Endothelial cell of umbilical vein (primary cell): Measurements from ENCODE around the gene CD44. TPM values are rescaled to one million over a fixed set of nuclear protein-coding genes. Genes with fewer than 3 reads are reported as not detected.

ENCODE experiments used
- BruUV-seq: library from RNA; stranded (reverse); fragments of 400-500 nt; replicated peaks from 2 replicates; lab custom pipeline; 2021; lab: Mats Ljungman, UMichigan
- CTCF ChIA-PET: fragments of 300-600, 350-600 bp; sonication (Branson Sonifier 250); formaldehyde crosslinking; loops from one replicate; lab custom pipeline; 2021; ENCODE audit warnings: antibody characterized with exemption, inconsistent platforms; lab: Charles Lee
- POLR2A ChIA-PET: fragments of 300-600, 350-600 bp; sonication (Branson Sonifier 250); formaldehyde crosslinking; loops from one replicate; lab custom pipeline; 2021; ENCODE audit warnings: antibody characterized with exemption, inconsistent platforms; lab: Charles Lee
- DNase-seq: peaks from one replicate; pipeline ENCODE4 v3.0.0-alpha.2; 2011; ENCODE audit warnings: low read depth, low spot score
- FAIRE-seq: peaks from 2 replicates; lab custom pipeline; 2011; peaks lifted over from hg19 to GRCh38; lab: Jason Lieb, UNC
- H2AFZ ChIP-seq: 2 replicates; pipeline ENCODE4 v1.6.0; 2012; ENCODE audit warnings: low read depth, low read length, control low read depth, inconsistent platforms
- H3K27ac ChIP-seq: 2 replicates; pipeline ENCODE4 v1.5.1; 2011; ENCODE audit warnings: low read depth, mild to moderate bottlenecking, control low read depth, low read length, moderate library complexity; ENCODE audit not compliant: insufficient read depth
- H3K27me3 ChIP-seq, 2 experiments: 2 replicates each; pipeline versions ENCODE4 v1.6.0 to v1.6.1; 2011; ENCODE audit warnings: low read length in 2 of 2, mixed read lengths in 1 of 2; ENCODE audit not compliant: control insufficient read depth in 2 of 2, insufficient read depth in 2 of 2
- H3K36me3 ChIP-seq, 2 experiments: 2 replicates in 1 of 2; 3 replicates in 1 of 2; pipeline ENCODE4 v1.5.1; 2011; ENCODE audit warnings: low read length in 2 of 2, mild to moderate bottlenecking in 1 of 2, moderate library complexity in 1 of 2; ENCODE audit not compliant: control insufficient read depth in 2 of 2, insufficient read depth in 2 of 2; ENCODE audit errors: extremely low read depth in 1 of 2
- H3K4me1 ChIP-seq: 3 replicates; pipeline ENCODE4 v1.5.1; 2011; ENCODE audit warnings: mild to moderate bottlenecking, low read length; ENCODE audit not compliant: control insufficient read depth, insufficient read depth; ENCODE audit errors: extremely low read depth
- H3K4me2 ChIP-seq: 2 replicates; pipeline ENCODE4 v1.6.1; 2011; ENCODE audit warnings: low read length, control low read depth, mixed read lengths; ENCODE audit not compliant: insufficient read depth
- H3K4me3 ChIP-seq, 3 experiments: fragments of 200-600 bp in 1 of 3; sonication (generic), shearing (Covaris generic) in 1 of 3; replicated peaks in 1 of 3; 2 replicates each; pipeline ENCODE4 v1.5.1; 2011 to 2016; ENCODE audit warnings: control low read depth in 3 of 3, low read length in 3 of 3, mild to moderate bottlenecking in 2 of 3, inconsistent platforms in 1 of 3, low read depth in 1 of 3, moderate library complexity in 1 of 3; ENCODE audit not compliant: insufficient read depth in 1 of 3
- H3K79me2 ChIP-seq: 2 replicates; pipeline ENCODE4 v1.6.0; 2012; ENCODE audit warnings: low read length, inconsistent platforms; ENCODE audit not compliant: control insufficient read depth, insufficient read depth
- H3K9ac ChIP-seq: replicated peaks from 2 replicates; pipeline ENCODE3; 2011; ENCODE audit warnings: low read length, control low read depth; ENCODE audit not compliant: insufficient read depth; ENCODE audit errors: extremely low read depth
- H3K9me1 ChIP-seq: replicated peaks from 3 replicates; pipeline ENCODE4 v1.6.0; 2011; ENCODE audit warnings: mild to moderate bottlenecking, low read length; ENCODE audit not compliant: control insufficient read depth, insufficient read depth; ENCODE audit errors: extremely low read depth
- H3K9me3 ChIP-seq: replicated peaks from 2 replicates; pipeline ENCODE4 v1.5.1; 2012; ENCODE audit warnings: low read length, inconsistent platforms; ENCODE audit not compliant: control insufficient read depth, insufficient read depth
- H4K20me1 ChIP-seq: replicated peaks from 2 replicates; pipeline ENCODE3; 2011; ENCODE audit warnings: mild to moderate bottlenecking, low read length; ENCODE audit not compliant: control insufficient read depth, insufficient read depth; ENCODE audit errors: extremely low read depth
- EZH2 ChIP-seq: IDR thresholded peaks from 2 replicates; pipeline ENCODE4 v1.6.1; 2012; ENCODE audit warnings: borderline replicate concordance, low read depth, mild to moderate bottlenecking, moderate library complexity, low read length, inconsistent platforms; ENCODE audit not compliant: severe bottlenecking
- FOS ChIP-seq: IDR thresholded peaks from 2 replicates; pipeline ENCODE4 v1.6.1; 2011; ENCODE audit warnings: mild to moderate bottlenecking, low read length, moderate library complexity, borderline replicate concordance; ENCODE audit not compliant: insufficient read depth
- GATA2 ChIP-seq: IDR thresholded peaks from 2 replicates; pipeline ENCODE4 v1.7.0; 2011; ENCODE audit warnings: low read depth, mild to moderate bottlenecking, moderate library complexity, mixed read lengths, low read length; ENCODE audit not compliant: insufficient read length, insufficient read depth
- JUN ChIP-seq: IDR thresholded peaks from 2 replicates; pipeline ENCODE4 v1.6.1; 2011; ENCODE audit warnings: borderline replicate concordance, low read depth; ENCODE audit not compliant: insufficient read length, insufficient read depth
- MYC ChIP-seq: IDR thresholded peaks from one replicate; pipeline ENCODE4 v1.6.1; 2011; ENCODE audit warnings: mild to moderate bottlenecking, low read depth, low read length
- POLR2A ChIP-seq: IDR thresholded peaks from 2 replicates; pipeline ENCODE4 v1.6.1; 2012; ENCODE audit warnings: low read depth, mild to moderate bottlenecking, control low read depth, low read length
- POLR2AphosphoS5 ChIP-seq: IDR thresholded peaks from 2 replicates; pipeline ENCODE4 v1.6.1; 2012; ENCODE audit warnings: low read depth, mild to moderate bottlenecking, control low read depth, low read length, moderate library complexity; ENCODE audit not compliant: insufficient read depth
- dilution Hi-C: fragments of 300-500 bp; cut with MboI; formaldehyde crosslinking; loops from one replicate; pipeline ENCODE4 v1.15.0; 2019; ENCODE audit warnings: low sequenced_read_pairs; ENCODE audit not compliant: extremely low pct_ligation_motif_present
- intact Hi-C: fragments of 100-400 bp; cut with micrococcal nuclease; formaldehyde crosslinking; loops from one replicate; pipeline ENCODE4 v1.10.0; 2022
- polyA plus RNA-seq, 4 experiments: library from polyadenylated mRNA; depleted of rRNA in 3 of 4; stranded (reverse) in 3 of 4; unstranded in 1 of 4; fragments of >200 nt; gene quantifications; 2 replicates each; pipeline versions ENCODE4 v1.2.1 to v1.2.3, GENCODE V29; 2011 to 2012; ENCODE audit warnings: missing spikeins in 1 of 4
- total RNA-seq: library from RNA; stranded (reverse); gene quantifications from 2 replicates; pipeline ENCODE4 v1.2.3, GENCODE V29; 2021
- TF ChIP-seq, protein P1 (sequence below), 2 donors: IDR thresholded peaks; 1 replicate in 1 of 2; 2 replicates in 1 of 2; pipeline ENCODE4 v1.5.1; 2011; ENCODE audit warnings: low read length in 2 of 2, mild to moderate bottlenecking in 2 of 2, moderate library complexity in 2 of 2, control low read depth in 1 of 2, inconsistent platforms in 1 of 2, low read depth in 1 of 2; ENCODE audit not compliant: insufficient read depth in 1 of 2; ENCODE audit errors: extremely low read depth in 1 of 2
- TF ChIP-seq, protein P2 (sequence below): IDR thresholded peaks from 2 replicates; pipeline ENCODE4 v1.6.1; 2011; ENCODE audit not compliant: insufficient read depth, insufficient read length

CD44 gene
- total and polyA plus RNA-seq, 2 donors (not counting 3 experiments of a cell fraction or from before 2014, with no cell fraction given) = 25.5 to 26.3 TPM

DNA sequence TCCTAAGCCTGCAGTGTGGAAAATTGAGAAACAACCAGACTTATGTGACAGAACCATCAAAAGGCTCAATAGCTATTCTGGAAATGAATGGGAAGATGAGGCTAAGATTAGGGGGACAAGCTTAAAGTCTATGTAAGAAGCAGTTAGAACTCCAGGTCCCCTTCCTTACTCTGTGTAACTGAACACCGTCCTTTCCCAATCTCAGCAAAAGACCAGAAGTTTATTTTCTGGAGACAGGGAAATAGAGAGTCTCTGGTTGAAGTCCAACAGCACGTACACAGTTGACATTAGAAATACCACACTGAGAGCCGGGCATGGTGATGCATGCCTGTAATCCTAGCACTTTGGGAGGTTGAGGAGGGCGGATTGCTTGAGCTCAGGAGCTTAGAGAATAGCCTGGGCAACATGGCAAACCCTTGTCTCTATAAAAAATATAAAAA is 93.9 kb downstream of the CD44 start:
- no peaks in the 10 kb centered on the region for H3K79me2 ChIP-seq
- no peak overlapping the region for H3K27ac ChIP-seq
- H3K36me3 ChIP-seq = no peaks in the 10 kb centered on the region
- dilution Hi-C loops (no loop called here), intact Hi-C loops (loop anchor here (10.0 kb wide), 1 partner anchor 648 kb away; no protein-coding TSS in a partner anchor)
- no peak overlapping the region for H3K9ac ChIP-seq
- FAIRE-seq (no peak), DNase-seq (no peak)
- H4K20me1 ChIP-seq = no peaks in the 10 kb centered on the region
- no peaks in the 10 kb centered on the region for H3K9me3 ChIP-seq
- H3K27me3 ChIP-seq = no peaks in the 10 kb centered on the region
- ChIA-PET CTCF (interaction anchor here (1.5 kb wide), 1 partner anchor 306 kb away, joined by 6 read pairs; no protein-coding TSS in a partner anchor), POLR2A (no interaction called here)
- H3K4me2 ChIP-seq = no peak overlapping the region
- no TSS peak for BruUV-seq
- H3K4me3 ChIP-seq = no peak overlapping the region
- TF ChIP-seq JUN = no peak
- no peak for TF ChIP-seq FOS
- TF ChIP-seq, protein P1, sequence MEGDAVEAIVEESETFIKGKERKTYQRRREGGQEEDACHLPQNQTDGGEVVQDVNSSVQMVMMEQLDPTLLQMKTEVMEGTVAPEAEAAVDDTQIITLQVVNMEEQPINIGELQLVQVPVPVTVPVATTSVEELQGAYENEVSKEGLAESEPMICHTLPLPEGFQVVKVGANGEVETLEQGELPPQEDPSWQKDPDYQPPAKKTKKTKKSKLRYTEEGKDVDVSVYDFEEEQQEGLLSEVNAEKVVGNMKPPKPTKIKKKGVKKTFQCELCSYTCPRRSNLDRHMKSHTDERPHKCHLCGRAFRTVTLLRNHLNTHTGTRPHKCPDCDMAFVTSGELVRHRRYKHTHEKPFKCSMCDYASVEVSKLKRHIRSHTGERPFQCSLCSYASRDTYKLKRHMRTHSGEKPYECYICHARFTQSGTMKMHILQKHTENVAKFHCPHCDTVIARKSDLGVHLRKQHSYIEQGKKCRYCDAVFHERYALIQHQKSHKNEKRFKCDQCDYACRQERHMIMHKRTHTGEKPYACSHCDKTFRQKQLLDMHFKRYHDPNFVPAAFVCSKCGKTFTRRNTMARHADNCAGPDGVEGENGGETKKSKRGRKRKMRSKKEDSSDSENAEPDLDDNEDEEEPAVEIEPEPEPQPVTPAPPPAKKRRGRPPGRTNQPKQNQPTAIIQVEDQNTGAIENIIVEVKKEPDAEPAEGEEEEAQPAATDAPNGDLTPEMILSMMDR (IDR thresholded peaks at IDR 0.05; ENCODE audit: extremely low read depth in 1 of 2, insufficient read depth in 1 of 2, low read depth in 1 of 2, low read length in 2 of 2) = no peak
- TF ChIP-seq, protein P2, sequence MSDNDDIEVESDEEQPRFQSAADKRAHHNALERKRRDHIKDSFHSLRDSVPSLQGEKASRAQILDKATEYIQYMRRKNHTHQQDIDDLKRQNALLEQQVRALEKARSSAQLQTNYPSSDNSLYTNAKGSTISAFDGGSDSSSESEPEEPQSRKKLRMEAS = no peak
- no peak for TF ChIP-seq MYC
- no peak for TF ChIP-seq POLR2AphosphoS5
- TF ChIP-seq POLR2A = no peak
- no peak for TF ChIP-seq GATA2
- no peak for TF ChIP-seq EZH2
- no peak overlapping the region for H2AFZ ChIP-seq
- no peaks in the 10 kb centered on the region for H3K9me1 ChIP-seq
- H3K4me1 ChIP-seq = no peaks in the 10 kb centered on the region
